GM10266 (cell line): ENCODE data around the gene ANAPC2.

Experiments
- DNase-seq: peaks from one replicate; pipeline ENCODE4 v3.0.0; 2012; ENCODE audit errors: extremely low spot score
- TF ChIP-seq, protein P1 (sequence below): IDR thresholded peaks from 2 replicates; pipeline ENCODE4 v1.5.1; 2012; ENCODE audit warnings: mild to moderate bottlenecking, low read depth; ENCODE audit not compliant: control insufficient read depth, insufficient read depth; ENCODE audit errors: missing control alignments

ANAPC2 gene

GRCh38 chr9:137160716-137161557 is 27.4 kb downstream of the ANAPC2 start:
- no peak for DNase-seq
- TF ChIP-seq, protein P1, sequence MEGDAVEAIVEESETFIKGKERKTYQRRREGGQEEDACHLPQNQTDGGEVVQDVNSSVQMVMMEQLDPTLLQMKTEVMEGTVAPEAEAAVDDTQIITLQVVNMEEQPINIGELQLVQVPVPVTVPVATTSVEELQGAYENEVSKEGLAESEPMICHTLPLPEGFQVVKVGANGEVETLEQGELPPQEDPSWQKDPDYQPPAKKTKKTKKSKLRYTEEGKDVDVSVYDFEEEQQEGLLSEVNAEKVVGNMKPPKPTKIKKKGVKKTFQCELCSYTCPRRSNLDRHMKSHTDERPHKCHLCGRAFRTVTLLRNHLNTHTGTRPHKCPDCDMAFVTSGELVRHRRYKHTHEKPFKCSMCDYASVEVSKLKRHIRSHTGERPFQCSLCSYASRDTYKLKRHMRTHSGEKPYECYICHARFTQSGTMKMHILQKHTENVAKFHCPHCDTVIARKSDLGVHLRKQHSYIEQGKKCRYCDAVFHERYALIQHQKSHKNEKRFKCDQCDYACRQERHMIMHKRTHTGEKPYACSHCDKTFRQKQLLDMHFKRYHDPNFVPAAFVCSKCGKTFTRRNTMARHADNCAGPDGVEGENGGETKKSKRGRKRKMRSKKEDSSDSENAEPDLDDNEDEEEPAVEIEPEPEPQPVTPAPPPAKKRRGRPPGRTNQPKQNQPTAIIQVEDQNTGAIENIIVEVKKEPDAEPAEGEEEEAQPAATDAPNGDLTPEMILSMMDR, result no peak

DNA sequence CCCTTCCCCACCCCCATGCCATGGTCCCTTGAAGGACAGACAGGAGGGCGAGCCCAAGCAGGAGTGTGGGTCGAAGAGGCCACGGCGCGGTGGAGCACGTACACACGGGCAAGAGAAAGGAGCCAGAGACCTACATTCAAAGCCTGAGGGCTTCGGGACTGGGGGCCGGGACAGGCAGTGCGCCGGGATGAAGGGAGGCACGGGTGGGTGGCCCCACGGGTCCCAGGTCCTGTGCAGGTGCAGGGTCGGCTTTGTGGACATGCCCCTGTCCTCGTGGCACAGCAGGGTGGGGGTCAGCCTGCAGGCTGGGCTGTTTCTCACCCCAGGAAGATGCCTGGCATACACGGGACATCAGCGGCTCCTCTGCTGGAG is 28.3 kb downstream of the ANAPC2 start:
- no peak for DNase-seq
- TF ChIP-seq, protein P1, result no peak

DNA sequence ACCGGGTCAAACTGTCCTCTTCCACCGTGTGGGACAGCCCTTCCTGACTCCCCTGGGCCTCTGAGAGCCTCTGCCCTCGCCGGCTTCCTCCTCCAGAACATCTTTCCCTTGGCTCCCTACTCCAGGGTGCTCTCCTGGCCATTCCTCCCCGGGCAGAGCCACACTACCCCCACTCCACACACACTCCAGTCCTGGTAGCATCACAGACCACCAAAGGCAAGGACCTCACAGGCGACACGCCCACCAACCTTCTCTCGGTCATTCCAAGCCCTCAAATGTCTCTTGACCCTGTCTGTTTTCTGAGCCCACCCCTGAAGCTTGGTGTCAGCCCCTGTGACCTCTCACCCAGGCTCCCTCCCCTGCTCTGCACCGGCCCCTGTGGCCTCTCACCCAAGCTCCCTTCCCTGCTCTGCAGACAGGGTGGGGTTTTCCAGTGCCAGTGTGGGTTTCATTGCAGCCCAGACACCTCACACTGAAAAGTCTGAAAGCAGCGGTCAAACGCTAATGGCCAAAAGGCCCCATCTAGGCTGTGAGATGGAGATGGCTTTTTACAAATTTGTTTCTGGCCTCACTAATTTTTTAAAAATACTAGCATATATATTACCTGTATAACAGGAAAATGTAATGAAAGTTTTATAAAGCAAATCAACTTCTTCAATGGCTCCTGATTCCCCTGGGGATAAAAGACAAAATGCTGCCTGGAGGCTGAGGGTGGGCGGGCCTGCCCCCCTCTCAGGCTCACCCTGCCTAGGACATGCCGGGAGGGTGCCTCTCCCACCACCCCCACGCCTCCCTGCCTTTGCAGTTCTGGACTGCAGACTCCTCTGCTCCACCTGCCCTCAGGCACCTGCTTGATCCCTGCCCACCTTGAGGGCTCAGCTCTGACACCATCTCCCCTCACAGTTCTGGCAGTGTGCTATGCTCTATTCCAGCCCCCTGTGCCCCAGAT is 29.0 kb downstream of the ANAPC2 start:
- DNase-seq, result no peak
- TF ChIP-seq, protein P1, result no peak

- TF ChIP-seq, protein P1, result no peak
- no peak for DNase-seq
Observed at GRCh38 chr9:137158625-137159024, 29.7 kb downstream of the ANAPC2 start.

DNA sequence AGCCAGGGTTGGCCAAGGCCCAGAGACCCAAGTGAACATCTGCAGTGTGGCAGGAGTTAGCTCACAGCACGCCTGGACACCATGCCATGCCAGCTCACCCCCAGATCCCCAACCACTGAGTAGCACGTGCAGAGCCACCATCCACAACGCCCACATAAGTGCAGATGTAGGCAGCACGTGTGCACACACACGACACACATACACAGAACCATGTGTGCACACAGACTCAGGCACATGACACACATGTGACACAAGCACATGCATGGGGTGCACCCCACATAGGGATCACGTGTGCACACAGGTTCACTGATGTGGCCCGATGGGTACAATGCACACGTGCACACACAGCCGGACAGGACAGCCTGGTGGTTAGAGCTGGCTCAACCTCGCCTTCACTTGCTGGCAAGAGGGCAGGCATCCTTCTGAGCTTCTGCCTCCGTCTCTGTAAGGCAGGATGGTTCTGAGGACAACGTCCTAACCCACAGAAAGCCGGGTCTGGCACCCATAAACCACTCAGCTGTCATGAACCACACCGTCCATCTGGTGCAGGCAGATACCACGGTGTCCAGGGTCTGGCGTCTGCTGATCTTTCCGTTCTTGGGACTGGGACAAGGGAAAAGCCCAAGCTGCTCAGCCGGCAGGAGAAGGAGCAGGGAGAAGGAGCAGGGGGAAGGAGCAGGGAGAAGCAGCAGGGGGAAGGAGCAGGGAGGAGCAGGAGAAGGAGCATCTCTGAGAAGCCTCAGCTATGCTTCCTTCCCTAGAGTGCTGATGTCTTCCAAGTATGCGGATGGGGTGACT is 30.5 kb downstream of the ANAPC2 start:
- TF ChIP-seq, protein P1, result no peak
- no peak for DNase-seq

DNA sequence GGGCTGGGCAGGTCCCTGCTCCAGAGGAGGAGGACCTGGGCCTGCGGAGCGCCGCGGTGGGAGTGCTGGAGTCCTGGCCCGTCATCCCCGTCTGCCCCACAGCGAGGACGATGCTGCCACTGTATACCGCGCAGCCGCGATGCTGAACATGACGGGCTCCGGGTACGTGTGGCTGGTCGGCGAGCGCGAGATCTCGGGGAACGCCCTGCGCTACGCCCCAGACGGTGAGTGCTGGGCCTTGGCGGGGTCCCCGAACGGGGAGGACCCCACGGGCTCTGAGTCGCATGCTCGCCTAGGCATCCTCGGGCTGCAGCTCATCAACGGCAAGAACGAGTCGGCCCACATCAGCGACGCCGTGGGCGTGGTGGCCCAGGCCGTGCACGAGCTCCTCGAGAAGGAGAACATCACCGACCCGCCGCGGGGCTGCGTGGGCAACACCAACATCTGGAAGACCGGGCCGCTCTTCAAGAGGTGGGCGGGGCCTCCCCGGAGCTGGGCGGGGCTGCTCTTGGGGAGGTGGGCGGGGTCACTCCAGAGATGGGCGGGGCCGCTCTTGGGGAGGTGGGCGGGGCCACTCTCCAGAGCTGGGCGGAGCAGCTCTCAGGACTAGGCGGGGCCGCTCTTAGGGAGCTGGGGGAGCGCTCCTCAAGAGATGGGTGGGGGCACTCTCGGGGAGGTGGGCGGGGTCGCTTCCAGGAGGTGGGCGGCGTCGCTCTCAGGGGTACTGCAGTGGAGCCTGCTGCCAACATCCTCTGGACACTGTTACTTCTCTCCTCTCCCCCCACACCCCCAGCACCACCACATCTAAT is 31.6 kb downstream of the ANAPC2 start:
- TF ChIP-seq, protein P1, result no peak
- peak; percentile 84 for DNase-seq
